Measurements from ENCODE around the gene KREMEN2.
"Not testable (repeated sequence)": the region's sequence is repeated elsewhere in the genome, so short reads cannot be mapped to it uniquely, and the experiment has no call there.

The KREMEN2 gene

GRCh38 chr16:2939968-2940367 lies 24.1 kb upstream of the KREMEN2 start:
- no peak for DNase-seq (ENCODE audit: low read depth in 2 of 2)

- DNase-seq (ENCODE audit: low read depth in 2 of 2), result no peak
These were observed 22.0 kb upstream of the KREMEN2 start for GRCh38 chr16:2942045-2942444.

GRCh38 chr16:2943716-2944115 lies 20.4 kb upstream of the KREMEN2 start:
- DNase-seq (ENCODE audit: low read depth in 2 of 2), result not testable (repeated sequence)

- DNase-seq (ENCODE audit: low read depth in 2 of 2), result no peak
These were observed 17.4 kb upstream of the KREMEN2 start for GRCh38 chr16:2946649-2947048.

GRCh38 chr16:2948807-2949704 lies 15.0 kb upstream of the KREMEN2 start:
- DNase-seq (ENCODE audit: low read depth in 2 of 2), result no peak

- DNase-seq (ENCODE audit: low read depth in 2 of 2), result no peak
These were observed 14.2 kb upstream of the KREMEN2 start for GRCh38 chr16:2949705-2950352.

- DNase-seq (ENCODE audit: low read depth in 2 of 2), result no peak
These were observed 13.7 kb upstream of the KREMEN2 start for GRCh38 chr16:2950353-2950724.

- DNase-seq (ENCODE audit: low read depth in 2 of 2), result no peak
These were observed 13.3 kb upstream of the KREMEN2 start for GRCh38 chr16:2950773-2951172.

GRCh38 chr16:2952679-2953078 lies 11.4 kb upstream of the KREMEN2 start:
- DNase-seq (ENCODE audit: low read depth in 2 of 2), result no peak

GRCh38 chr16:2953706-2954627 lies 10.1 kb upstream of the KREMEN2 start:
- DNase-seq (ENCODE audit: low read depth in 2 of 2), result no peak

GRCh38 chr16:2954656-2955381 lies 9.3 kb upstream of the KREMEN2 start:
- no peak for DNase-seq (ENCODE audit: low read depth in 2 of 2)

- no peak for DNase-seq (ENCODE audit: low read depth in 2 of 2)
These were observed 8.7 kb upstream of the KREMEN2 start for GRCh38 chr16:2955438-2955778.

- no peak for DNase-seq (ENCODE audit: low read depth in 2 of 2)
These were observed 8.1 kb upstream of the KREMEN2 start for GRCh38 chr16:2955779-2956578.

GRCh38 chr16:2956579-2956956 lies 7.5 kb upstream of the KREMEN2 start:
- DNase-seq (ENCODE audit: low read depth in 2 of 2), result no peak

- no peak for DNase-seq (ENCODE audit: low read depth in 2 of 2)
These were observed 4.9 kb upstream of the KREMEN2 start for GRCh38 chr16:2959206-2959605.

GRCh38 chr16:2960183-2961010 lies 3.7 kb upstream of the KREMEN2 start:
- no peak for DNase-seq (ENCODE audit: low read depth in 2 of 2)

GRCh38 chr16:2962334-2963073 lies 1.6 kb upstream of the KREMEN2 start:
- DNase-seq (ENCODE audit: low read depth in 2 of 2), result no peak

- DNase-seq (ENCODE audit: low read depth in 2 of 2), result no peak
These were observed 877 bp upstream of the KREMEN2 start for GRCh38 chr16:2963074-2963722.

All from stimulated activated CD4-positive, alpha-beta T cell treated with anti-CD3 and anti-CD28 coated beads, Interleukin-15, amount 100 ng/mL, for 48 hours (primary cell).